Activated CD4-positive, alpha-beta memory T cell treated with anti-CD3 and anti-CD28 coated beads, Interleukin-2, amount 10 ng/mL, durations not matched to agents 7 days and 5 days (primary cell): Measurements from ENCODE around the gene WNK1. TPM values are rescaled to one million over a fixed set of nuclear protein-coding genes. Genes with fewer than 3 reads are reported as not detected.

ENCODE experiments used
- CTCF ChIA-PET: fragments of 350-600 bp; sonication (Branson Sonifier 250); formaldehyde crosslinking; loops from one replicate; lab custom pipeline; 2021; ENCODE audit warnings: antibody characterized with exemption, inconsistent platforms; lab: Charles Lee
- POLR2A ChIA-PET: fragments of 350-600 bp; sonication (Branson Sonifier 250); formaldehyde crosslinking; loops from one replicate; lab custom pipeline; 2021; ENCODE audit warnings: antibody characterized with exemption; lab: Charles Lee
- DNase-seq: peaks from one replicate; pipeline ENCODE4 v3.0.0-alpha.2; 2020
- H3K27ac Mint-ChIP-seq: one replicate; pipeline ENCODE4 v1.8.0; 2021; ENCODE audit warnings: mild to moderate bottlenecking, mixed read lengths
- H3K27me3 Mint-ChIP-seq: one replicate; pipeline ENCODE4 v1.8.0; 2021; ENCODE audit warnings: mixed read lengths
- H3K36me3 Mint-ChIP-seq: one replicate; pipeline ENCODE4 v1.8.0; 2021; ENCODE audit warnings: low read depth, mixed read lengths
- H3K4me1 Mint-ChIP-seq: one replicate; pipeline ENCODE4 v1.8.0; 2021; ENCODE audit warnings: mixed read lengths
- H3K4me3 Mint-ChIP-seq: one replicate; pipeline ENCODE4 v1.8.0; 2021; ENCODE audit warnings: mild to moderate bottlenecking, mixed read lengths
- H3K9me3 Mint-ChIP-seq: one replicate; pipeline ENCODE4 v1.8.0; 2021; ENCODE audit warnings: mixed read lengths
- total RNA-seq, 2 experiments: library from RNA; stranded (reverse); gene quantifications; one replicate each; pipeline ENCODE4 v1.2.3, GENCODE V29; 2021

WNK1 gene
- total RNA-seq, 2 experiments from 2014 or later = 154 to 180 TPM

- CTCF ChIA-PET = no interaction called here
- Mint-ChIP-seq H3K27me3 (no peaks in the 10 kb centered on the region), H3K27ac (no peak overlapping the region), H3K9me3 (no peaks in the 10 kb centered on the region), H3K4me3 (no peak overlapping the region), H3K36me3 (peaks cover 65% of the 10 kb centered on the region), H3K4me1 (peaks cover 5% of the 10 kb centered on the region)
- DNase-seq = no peak
- POLR2A ChIA-PET = interaction anchor here (1.4 kb wide), 1 partner anchor 17 kb away, joined by 3 read pairs; no protein-coding TSS in a partner anchor
Observed at GRCh38 chr12:862303-862911, 110.0 kb downstream of the WNK1 start.

GRCh38 chr12:863285-863684 is 110.9 kb downstream of the WNK1 start:
- Mint-ChIP-seq H3K36me3 (peaks cover 63% of the 10 kb centered on the region), H3K4me3 (no peak overlapping the region), H3K4me1 (peaks cover 5% of the 10 kb centered on the region), H3K9me3 (no peaks in the 10 kb centered on the region), H3K27ac (no peak overlapping the region), H3K27me3 (no peaks in the 10 kb centered on the region)
- ChIA-PET POLR2A (no interaction called here), CTCF (interaction anchor here (1.2 kb wide), 2 partner anchors 43 to 293 kb away, joined by 4 read pairs; no protein-coding TSS in a partner anchor)
- no peak for DNase-seq

- no peaks in the 10 kb centered on the region for H3K27me3 Mint-ChIP-seq
- POLR2A ChIA-PET = no interaction called here
Observed at GRCh38 chr12:865614-866013, 113.2 kb downstream of the WNK1 start.

GRCh38 chr12:867905-868304 is 115.5 kb downstream of the WNK1 start:
- no peak for DNase-seq
- ChIA-PET CTCF (no interaction called here), POLR2A (no interaction called here)
- Mint-ChIP-seq H3K27me3 (no peaks in the 10 kb centered on the region), H3K9me3 (no peaks in the 10 kb centered on the region), H3K27ac (no peak overlapping the region), H3K36me3 (peaks cover 41% of the 10 kb centered on the region), H3K4me1 (no peaks in the 10 kb centered on the region), H3K4me3 (no peak overlapping the region)

More at GRCh38 chr12:865614-866013, 113.2 kb downstream of the WNK1 start:
- H3K27ac Mint-ChIP-seq = no peak overlapping the region
- peaks cover 1% of the 10 kb centered on the region for H3K4me1 Mint-ChIP-seq
- DNase-seq = no peak
- H3K4me3 Mint-ChIP-seq = no peak overlapping the region
- CTCF ChIA-PET = interaction anchor here (1.1 kb wide), 1 partner anchor 85 kb away, joined by 3 read pairs; no protein-coding TSS in a partner anchor
- peaks cover 54% of the 10 kb centered on the region for H3K36me3 Mint-ChIP-seq
- H3K9me3 Mint-ChIP-seq = no peaks in the 10 kb centered on the region

- no peaks in the 10 kb centered on the region for H3K27me3 Mint-ChIP-seq
- no peak overlapping the region for H3K4me3 Mint-ChIP-seq
- no peaks in the 10 kb centered on the region for H3K9me3 Mint-ChIP-seq
- H3K4me1 Mint-ChIP-seq = peaks cover 1% of the 10 kb centered on the region
- H3K36me3 Mint-ChIP-seq = peaks cover 48% of the 10 kb centered on the region
- DNase-seq = no peak
- no peak overlapping the region for H3K27ac Mint-ChIP-seq
- CTCF ChIA-PET = interaction anchor here (1.8 kb wide), 1 partner anchor 9 kb away, joined by 3 read pairs; no protein-coding TSS in a partner anchor
- POLR2A ChIA-PET = no interaction called here
Observed at GRCh38 chr12:868722-869121, 116.3 kb downstream of the WNK1 start.

GRCh38 chr12:870378-870777 is 118.0 kb downstream of the WNK1 start:
- Mint-ChIP-seq H3K4me1 (peaks cover 5% of the 10 kb centered on the region), H3K36me3 (peaks cover 44% of the 10 kb centered on the region), H3K4me3 (no peak overlapping the region), H3K27me3 (no peaks in the 10 kb centered on the region), H3K27ac (no peak overlapping the region), H3K9me3 (no peaks in the 10 kb centered on the region)
- DNase-seq = no peak
- CTCF ChIA-PET = no interaction called here
- POLR2A ChIA-PET = no interaction called here

GRCh38 chr12:873954-874353 is 121.6 kb downstream of the WNK1 start:
- H3K36me3 Mint-ChIP-seq = peaks cover 36% of the 10 kb centered on the region
- CTCF ChIA-PET = interaction anchor here (0.9 to 1.0 kb wide), 2 partner anchors 75 to 76 kb away, joined by 4 read pairs; partner anchors contain the start of gene RAD52
- H3K27me3 Mint-ChIP-seq = no peaks in the 10 kb centered on the region
- H3K27ac Mint-ChIP-seq = no peak overlapping the region
- peaks cover 5% of the 10 kb centered on the region for H3K4me1 Mint-ChIP-seq
- no peak for DNase-seq
- POLR2A ChIA-PET = interaction anchor here (1.1 kb wide), 1 partner anchor 298 kb away, joined by 3 read pairs; no protein-coding TSS in a partner anchor
- H3K4me3 Mint-ChIP-seq = no peak overlapping the region
- H3K9me3 Mint-ChIP-seq = no peaks in the 10 kb centered on the region

- no peak overlapping the region for H3K4me3 Mint-ChIP-seq
- no peak for DNase-seq
- H3K27me3 Mint-ChIP-seq = no peaks in the 10 kb centered on the region
- H3K4me1 Mint-ChIP-seq = no peaks in the 10 kb centered on the region
- H3K36me3 Mint-ChIP-seq = peaks cover 60% of the 10 kb centered on the region
- CTCF ChIA-PET = interaction anchor here (0.5 to 0.6 kb wide), 2 partner anchors 56 to 427 kb away, joined by 3 to 4 read pairs; no protein-coding TSS in a partner anchor
- H3K9me3 Mint-ChIP-seq = no peaks in the 10 kb centered on the region
- no peak overlapping the region for H3K27ac Mint-ChIP-seq
- POLR2A ChIA-PET = interaction anchor here (0.8 kb wide), 2 partner anchors 18 to 26 kb away, joined by 3 read pairs; no protein-coding TSS in a partner anchor
Observed at GRCh38 chr12:879641-880040, 127.3 kb downstream of the WNK1 start.

- no peak for DNase-seq
- CTCF ChIA-PET = interaction anchor here (0.7 kb wide), 1 partner anchor 18 kb away, joined by 3 read pairs; no protein-coding TSS in a partner anchor
- no peak overlapping the region for H3K27ac Mint-ChIP-seq
Observed at GRCh38 chr12:880656-881055, 128.3 kb downstream of the WNK1 start.

GRCh38 chr12:884746-885414 is 132.5 kb downstream of the WNK1 start:
- H3K4me1 Mint-ChIP-seq = no peaks in the 10 kb centered on the region
- H3K9me3 Mint-ChIP-seq = no peaks in the 10 kb centered on the region
- H3K27ac Mint-ChIP-seq = no peak overlapping the region
- CTCF ChIA-PET = interaction anchor here (1.7 kb wide), 1 partner anchor 309 kb away, joined by 5 read pairs; no protein-coding TSS in a partner anchor
- H3K27me3 Mint-ChIP-seq = no peaks in the 10 kb centered on the region
- H3K36me3 Mint-ChIP-seq = peaks cover 78% of the 10 kb centered on the region
- DNase-seq = no peak
- POLR2A ChIA-PET = interaction anchor here (2.0 kb wide), 1 partner anchor 9 kb away, joined by 7 read pairs; no protein-coding TSS in a partner anchor
- H3K4me3 Mint-ChIP-seq = no peak overlapping the region

More at GRCh38 chr12:880656-881055, 128.3 kb downstream of the WNK1 start:
- Mint-ChIP-seq H3K4me1 (no peaks in the 10 kb centered on the region), H3K9me3 (no peaks in the 10 kb centered on the region), H3K27me3 (no peaks in the 10 kb centered on the region), H3K36me3 (peaks cover 66% of the 10 kb centered on the region), H3K4me3 (no peak overlapping the region)
- POLR2A ChIA-PET = no interaction called here

GRCh38 chr12:885701-886100 is 133.3 kb downstream of the WNK1 start:
- Mint-ChIP-seq H3K4me1 (no peaks in the 10 kb centered on the region), H3K9me3 (no peaks in the 10 kb centered on the region), H3K4me3 (no peak overlapping the region), H3K27me3 (no peaks in the 10 kb centered on the region), H3K36me3 (peaks cover 76% of the 10 kb centered on the region), H3K27ac (no peak overlapping the region)
- DNase-seq = no peak
- CTCF ChIA-PET = interaction anchor here (1.7 kb wide), 1 partner anchor 310 kb away, joined by 5 read pairs; no protein-coding TSS in a partner anchor
- POLR2A ChIA-PET = interaction anchor here (2.0 kb wide), 1 partner anchor 8 kb away, joined by 7 read pairs; no protein-coding TSS in a partner anchor

- Mint-ChIP-seq H3K27me3 (no peaks in the 10 kb centered on the region), H3K9me3 (no peaks in the 10 kb centered on the region), H3K4me3 (no peak overlapping the region), H3K4me1 (no peaks in the 10 kb centered on the region), H3K27ac (no peak overlapping the region), H3K36me3 (peaks cover 74% of the 10 kb centered on the region)
- CTCF ChIA-PET = no interaction called here
- no peak for DNase-seq
- POLR2A ChIA-PET = no interaction called here
Observed at GRCh38 chr12:886206-886605, 133.8 kb downstream of the WNK1 start.

- DNase-seq = no peak
- CTCF ChIA-PET = interaction anchor here (1.0 to 1.7 kb wide), 3 partner anchors 55 to 325 kb away, joined by 3 to 5 read pairs (median 3); partner anchors contain the start of gene RAD52
- H3K27me3 Mint-ChIP-seq = no peaks in the 10 kb centered on the region
- H3K27ac Mint-ChIP-seq = no peak overlapping the region
- POLR2A ChIA-PET = interaction anchor here (2.0 kb wide), 1 partner anchor 10 kb away, joined by 7 read pairs; no protein-coding TSS in a partner anchor
- H3K4me1 Mint-ChIP-seq = no peaks in the 10 kb centered on the region
- H3K4me3 Mint-ChIP-seq = no peak overlapping the region
- peaks cover 47% of the 10 kb centered on the region for H3K36me3 Mint-ChIP-seq
- H3K9me3 Mint-ChIP-seq = no peaks in the 10 kb centered on the region
Observed at GRCh38 chr12:894226-894625, 141.8 kb downstream of the WNK1 start.
